Stimulated activated CD8-positive, alpha-beta memory T cell treated with anti-CD3 and anti-CD28 coated beads, Interleukin-2, amount 100 ng/mL, for 48 hours (primary cell): Measurements from ENCODE around the gene NLGN4X.

Experiments used
- DNase-seq, 2 donors: peaks; one replicate each; pipeline ENCODE4 v3.0.0-alpha.2; 2020; ENCODE audit warnings: low read depth in 2 of 2

NLGN4X gene

DNA sequence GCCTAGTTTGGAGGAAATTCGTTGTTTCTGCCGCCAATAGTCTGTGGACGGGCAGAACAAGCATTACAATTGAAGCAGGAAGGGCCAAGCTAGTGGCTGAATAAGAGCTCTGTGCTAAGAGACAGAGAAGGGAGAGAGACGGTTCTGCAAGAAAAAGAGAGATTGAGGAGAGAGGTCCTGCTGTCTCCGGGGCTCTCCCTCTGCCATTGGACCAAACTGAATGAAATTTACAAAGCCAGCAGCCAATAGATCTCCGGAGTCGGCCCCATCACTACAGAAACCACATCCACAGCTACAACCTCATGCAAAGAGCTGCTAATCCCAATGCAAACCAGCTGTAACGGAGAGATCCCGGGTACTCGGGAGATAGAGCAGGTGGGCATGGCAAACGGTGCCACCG, at the start of gene NLGN4X:
TSS of gene NLGN4X (minus strand) at position 148 of the 400 bp plus-strand sequence. CDS start 77,401 bp downstream, outside the sequence.
- no peak for DNase-seq

DNA sequence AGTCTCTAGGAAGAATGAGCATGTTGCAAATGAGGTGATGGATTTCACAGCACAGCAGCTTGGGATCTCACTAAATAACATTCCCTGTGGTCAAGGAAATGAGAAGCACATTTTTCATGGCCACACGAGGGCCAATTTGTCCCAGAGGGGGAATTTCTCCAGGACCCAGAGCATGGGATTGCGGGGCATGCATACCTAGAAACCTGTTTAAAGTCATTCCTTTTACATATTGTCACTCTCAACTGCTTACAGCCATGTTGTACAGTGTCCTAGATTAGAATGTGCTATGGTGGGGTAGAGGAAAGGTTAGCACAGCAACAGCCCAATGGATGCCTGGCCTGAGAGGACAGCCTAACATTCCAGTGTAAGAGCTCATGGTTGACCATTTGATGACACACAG, 37.4 kb upstream of the NLGN4X start:
- no peak for DNase-seq

DNA sequence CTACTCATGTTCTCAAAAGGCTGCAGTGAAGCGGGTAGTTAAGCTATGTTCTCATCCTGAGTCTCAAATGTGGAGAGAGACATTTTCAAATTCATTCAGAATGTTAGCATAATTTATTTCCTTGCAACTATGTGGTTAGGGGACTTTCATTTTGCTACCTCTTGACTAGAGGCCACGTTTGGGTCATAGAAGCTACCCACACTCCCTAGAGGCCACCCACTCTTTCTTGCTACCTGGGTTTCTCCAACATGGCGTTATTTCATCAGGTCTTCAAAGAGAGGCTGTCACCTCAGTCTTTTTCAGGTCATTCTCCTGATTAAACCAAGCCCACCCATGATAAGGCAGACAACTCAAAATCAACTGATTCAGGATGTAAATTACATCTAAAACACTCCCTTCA, 34.3 kb upstream of the NLGN4X start:
- DNase-seq, result no peak

DNA sequence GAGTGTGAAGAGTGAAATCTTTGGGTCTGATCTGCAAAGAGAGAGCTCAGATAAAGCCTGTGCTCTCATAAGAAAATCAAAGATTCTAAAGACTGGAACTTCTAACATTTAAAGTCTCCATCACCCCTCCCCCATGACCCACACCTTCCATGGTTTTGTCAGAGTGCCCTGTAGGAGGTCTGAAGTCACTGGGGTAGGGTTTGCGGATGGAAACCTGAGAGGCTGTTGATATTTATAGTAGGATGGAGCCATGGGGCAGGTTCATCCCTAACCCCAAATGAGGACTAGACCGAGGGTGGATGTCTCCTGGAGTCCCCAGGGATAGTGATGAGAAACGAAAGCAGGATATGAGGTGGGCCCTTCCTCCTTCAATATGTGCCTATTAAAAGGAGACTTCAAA, 28.4 kb upstream of the NLGN4X start:
- DNase-seq, result no peak

DNA sequence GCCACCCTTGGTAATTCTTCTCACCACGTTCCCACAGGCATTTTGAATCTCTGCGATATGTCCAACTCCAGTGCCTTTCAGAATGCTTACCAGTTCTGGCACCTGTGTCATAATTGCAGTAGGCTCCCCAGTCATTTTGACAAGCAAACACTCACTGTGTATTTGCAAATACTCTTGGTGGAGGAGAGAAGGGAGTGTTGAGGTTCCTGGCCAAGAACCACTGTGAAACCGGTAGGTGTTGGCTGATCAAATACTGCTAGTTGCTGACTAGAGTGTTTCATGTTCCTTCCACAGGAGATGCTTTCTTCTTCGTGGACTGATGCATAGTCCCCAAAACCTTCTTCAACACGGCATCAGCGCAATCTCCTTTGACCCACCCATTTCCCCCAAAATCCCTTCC, 16.0 kb upstream of the NLGN4X start:
- no peak for DNase-seq

DNA sequence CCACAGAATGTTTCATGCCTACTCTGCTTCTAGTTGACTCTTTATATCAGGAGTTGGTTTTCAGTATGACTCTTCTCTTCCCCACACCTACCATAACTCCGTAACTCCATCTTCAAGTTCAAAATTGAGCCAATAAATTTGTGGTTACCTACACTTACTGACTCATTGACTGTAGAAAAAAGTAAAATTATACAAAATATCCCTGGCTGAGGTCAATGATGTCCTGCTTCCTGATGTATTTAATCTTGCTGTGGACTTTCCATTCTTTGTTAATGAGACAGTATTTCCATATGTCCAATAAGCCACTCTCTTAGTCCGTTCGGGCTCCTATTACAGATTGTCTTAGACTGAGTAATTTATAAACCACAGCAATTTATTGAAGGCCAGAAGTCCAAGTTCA, 9.9 kb upstream of the NLGN4X start:
- DNase-seq, result no peak

DNA sequence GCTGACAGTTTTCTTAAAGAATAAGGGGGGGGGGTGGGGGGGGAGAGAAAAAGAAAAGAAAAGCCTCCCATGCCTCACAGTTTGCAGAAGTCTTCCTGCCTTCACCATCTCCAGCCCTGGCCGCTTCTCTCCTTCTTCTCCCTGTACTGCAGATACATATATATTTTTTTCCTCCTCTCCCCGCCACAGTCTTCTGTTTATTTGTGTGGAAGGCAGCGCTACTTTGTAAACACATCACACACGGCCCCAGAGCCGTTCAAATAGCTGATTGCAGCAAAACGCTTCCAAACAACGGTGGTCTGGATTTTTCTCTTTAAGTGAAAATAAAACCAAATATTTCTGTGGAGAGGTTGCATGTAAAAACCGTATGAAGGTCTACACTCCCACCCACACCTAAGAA, 732 bp downstream of the NLGN4X start:
- no peak for DNase-seq

DNA sequence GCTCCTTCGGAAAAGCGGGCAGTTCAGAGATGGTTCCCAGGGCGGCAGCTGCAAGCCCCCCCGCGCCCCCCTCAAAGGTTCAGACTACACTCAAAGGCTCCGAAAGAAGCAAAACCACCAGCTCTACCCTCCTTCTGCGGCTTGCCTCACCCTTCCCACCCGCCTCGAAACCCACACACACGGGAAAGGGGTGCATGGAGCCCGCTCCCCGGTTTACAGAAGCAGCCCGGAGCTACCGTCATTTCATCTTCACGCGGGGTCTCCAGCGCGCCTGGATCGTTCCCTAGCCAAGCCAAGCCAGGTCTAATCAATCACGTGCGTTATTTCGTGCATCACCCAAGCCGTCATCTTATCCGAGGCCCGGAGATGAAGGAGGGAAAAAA, 1.2 kb downstream of the NLGN4X start:
- DNase-seq, result no peak

DNA sequence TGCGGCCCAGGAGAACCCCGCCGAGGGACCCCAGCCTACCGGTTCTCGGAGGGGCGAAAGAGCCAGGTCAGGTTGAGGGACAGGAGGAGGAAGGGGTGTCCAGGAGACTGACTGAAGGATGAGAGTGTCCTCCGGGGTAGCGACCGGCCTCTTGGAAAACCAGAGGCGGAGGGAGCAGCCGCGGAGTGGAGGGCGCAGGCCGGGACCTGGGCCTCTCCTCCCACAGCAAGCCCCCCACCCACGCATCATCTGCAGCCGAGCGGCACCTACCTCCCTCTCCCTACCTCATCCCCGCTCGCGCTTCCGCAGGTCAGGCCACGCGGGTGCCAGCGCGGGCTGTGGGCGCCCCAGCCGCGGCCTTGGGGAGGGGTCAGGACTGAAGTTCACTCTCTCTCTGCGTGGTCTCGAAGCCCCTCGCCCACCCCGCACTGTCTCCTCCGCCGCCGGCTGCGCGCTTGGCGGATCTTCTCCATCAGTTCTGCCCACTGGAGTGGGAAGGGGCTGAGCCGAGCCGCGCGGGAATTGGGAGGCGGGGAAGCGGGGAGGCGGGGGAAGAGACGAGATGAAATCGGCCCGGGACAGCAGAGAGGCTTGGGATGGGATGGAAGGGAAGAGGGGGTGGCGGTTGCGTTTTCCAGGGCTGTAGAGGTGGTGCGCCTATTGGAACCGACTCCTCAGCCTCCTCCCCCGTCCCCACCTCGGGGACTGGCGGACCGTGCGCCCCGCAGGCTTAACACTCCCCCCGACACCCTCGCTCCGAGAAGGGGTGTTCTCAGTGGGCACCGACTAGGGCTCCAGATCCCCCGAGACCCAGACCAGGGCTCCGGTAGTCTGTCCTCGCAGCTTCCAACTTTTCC, 1.8 kb downstream of the NLGN4X start:
- no peak for DNase-seq

DNA sequence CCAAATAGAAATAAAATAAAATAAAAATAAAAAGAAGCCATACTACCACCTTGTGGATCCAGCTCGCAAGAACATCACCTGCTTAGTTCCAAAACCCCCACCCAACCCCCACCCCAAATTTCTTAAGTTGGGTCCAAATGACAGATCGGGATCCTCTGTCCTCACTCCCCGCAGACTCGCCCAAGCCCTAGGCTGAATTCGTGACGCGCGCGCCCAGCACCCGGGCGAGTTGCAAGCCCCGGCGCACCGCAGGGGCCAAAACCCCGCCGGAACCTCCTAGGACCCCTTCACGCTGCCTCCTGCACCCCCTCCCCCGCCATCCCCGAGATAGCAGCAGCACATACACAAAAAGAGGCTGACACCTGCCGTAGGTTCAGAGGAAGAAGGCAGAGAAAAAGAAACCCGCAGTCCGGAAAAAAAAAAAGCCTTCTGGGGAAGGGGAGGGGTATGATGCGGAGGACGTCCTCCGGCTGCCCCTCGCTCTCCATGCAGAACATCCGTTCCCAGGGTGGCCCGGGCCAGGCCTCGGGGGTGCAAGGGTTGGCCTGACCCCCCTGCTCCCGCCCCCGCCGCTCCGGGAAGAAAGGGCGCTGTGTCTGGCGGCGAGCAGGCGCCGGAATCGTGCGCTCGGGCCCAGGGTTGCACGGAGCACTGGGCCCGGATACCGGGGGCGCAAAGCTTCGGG, 2.6 kb downstream of the NLGN4X start:
- no peak for DNase-seq

DNA sequence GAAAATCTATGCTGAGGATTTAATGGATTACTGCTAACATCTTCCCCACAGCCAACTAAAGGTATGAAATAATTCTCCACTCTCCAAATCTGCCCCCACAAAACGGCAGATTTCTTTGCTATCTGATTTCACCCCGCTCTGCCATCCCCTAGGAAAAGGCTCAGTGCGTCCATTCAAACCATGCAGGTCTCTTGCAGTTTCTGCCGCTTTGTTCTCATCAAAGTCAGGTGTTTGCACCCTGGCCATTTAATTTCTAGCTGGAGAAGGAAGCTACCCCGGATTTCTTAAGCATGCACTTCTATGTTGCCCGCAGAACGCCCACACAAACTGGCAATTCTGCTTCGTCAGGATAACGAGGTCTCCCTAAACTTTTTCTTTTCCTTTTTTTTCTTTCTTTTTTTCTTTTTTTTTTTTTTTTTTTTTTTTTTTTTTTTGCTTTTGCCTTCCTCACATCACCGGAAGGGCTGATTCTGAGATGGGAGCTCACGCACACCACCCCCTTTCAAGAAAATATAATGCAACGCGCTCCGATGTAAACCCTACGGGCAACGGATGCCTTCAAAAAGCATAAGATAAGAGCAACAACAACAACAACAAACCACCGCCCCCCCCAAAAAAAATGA, 3.3 kb downstream of the NLGN4X start:
- DNase-seq, result no peak

DNA sequence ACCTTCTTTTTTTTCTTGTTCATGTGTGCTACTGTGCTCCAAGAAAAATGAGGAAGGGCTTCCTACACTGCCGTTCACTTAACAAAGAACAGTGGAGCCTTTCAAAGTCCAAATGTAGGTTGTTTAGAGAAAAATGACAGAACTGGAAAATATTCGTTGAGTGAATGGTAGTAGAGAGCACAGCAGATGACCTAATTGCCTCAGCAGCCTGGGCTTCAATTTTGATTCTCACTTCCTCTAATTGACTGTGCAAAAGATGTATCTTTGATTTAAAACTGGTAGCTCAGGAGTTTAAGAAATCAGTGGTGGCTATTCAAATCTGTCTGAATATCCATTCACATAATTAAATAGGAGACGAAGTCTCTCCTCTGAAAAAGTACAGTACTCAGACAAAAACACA, 5.2 kb downstream of the NLGN4X start:
- DNase-seq, result no peak

DNA sequence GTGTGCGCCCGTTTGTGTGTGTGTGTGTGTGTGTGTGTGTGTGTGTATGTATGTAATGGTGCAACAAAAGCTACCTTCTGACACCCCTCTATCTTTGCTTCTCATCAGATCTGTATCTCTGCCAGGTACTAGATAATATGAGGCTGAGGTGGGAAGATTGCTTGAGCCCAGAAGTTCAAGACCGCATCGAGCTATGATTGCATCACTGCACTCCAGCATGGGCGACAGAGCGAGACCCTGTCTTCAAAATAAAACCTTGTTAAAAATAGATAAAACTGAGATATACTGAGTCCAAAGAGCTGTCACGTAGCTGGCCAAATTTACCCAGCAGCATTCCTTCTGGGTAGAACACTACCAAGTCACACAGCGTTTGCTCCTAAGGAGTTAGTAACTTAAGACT, 18.4 kb downstream of the NLGN4X start:
- DNase-seq, result no peak

DNA sequence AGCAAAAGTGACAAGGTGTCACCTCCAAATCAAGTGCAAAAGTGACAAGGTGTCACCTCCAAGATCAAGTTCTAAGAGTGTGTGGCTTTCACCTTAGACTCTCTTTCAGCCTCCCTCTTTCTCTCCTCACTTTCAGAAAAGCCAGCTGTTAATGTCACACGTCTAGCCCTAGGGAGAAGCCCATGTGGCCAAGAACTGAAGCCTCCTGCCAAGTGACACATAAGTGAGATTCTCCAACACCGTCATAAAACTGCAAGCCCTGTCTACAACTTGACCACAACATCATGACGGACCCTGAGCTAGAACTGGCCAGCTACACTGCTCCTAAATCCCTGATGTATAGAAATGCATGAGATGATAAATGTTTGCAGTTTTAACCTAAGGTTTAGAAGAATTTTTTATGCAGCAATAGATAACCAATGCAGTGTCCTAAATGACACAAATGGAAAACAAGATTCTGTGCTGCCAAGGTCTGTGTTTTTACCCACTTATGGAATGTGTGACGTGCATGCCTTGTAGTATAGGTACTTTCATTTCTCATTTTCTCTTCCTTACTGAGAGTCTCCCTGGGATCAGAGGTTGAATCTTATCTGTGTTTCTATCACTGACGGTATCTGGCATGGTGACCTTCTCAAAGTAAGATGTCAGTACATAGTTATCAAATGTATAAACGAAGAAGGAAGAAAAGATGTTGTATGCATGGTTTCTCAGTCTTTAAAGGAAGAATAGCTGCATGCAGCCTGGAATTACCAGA, 25.0 kb downstream of the NLGN4X start:
- no peak for DNase-seq

DNA sequence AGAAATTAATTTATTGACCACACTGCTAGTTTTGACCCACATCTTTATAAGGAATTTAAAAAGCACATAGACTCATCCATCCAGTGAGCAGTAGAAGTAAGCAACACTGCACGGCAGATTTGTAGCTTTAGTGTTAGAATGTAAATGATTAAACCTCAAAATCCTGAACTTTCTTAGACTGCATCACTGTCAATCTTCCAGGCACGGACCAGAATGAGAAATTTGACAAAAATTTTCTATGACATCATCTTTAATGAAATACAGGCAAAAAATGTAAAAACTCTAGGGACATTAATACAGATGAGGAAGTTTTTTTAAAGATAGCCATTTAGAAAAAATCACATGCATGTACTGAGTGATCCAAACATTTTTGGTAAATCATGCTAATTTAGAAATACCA, 29.2 kb downstream of the NLGN4X start:
- DNase-seq, result no peak

DNA sequence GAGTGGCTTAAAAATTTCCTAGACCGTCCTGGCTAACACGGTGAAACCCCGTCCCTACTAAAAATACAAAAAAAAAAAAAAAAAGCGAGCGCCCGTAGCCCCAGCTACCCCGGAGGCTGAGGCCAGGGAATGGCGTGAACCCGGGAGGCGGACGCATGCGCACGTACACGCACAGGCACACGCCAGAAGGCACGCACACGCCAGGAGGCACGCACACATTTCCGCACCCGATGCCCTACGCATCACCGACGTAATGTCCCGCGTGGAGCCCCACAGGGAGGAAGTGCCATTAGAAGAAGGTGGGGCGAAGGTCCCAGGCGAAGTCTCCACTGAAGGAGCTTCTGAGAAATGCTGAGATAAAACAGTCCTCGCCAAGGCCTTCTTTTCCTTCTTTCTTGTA, 41.4 kb downstream of the NLGN4X start:
- no peak for DNase-seq

DNA sequence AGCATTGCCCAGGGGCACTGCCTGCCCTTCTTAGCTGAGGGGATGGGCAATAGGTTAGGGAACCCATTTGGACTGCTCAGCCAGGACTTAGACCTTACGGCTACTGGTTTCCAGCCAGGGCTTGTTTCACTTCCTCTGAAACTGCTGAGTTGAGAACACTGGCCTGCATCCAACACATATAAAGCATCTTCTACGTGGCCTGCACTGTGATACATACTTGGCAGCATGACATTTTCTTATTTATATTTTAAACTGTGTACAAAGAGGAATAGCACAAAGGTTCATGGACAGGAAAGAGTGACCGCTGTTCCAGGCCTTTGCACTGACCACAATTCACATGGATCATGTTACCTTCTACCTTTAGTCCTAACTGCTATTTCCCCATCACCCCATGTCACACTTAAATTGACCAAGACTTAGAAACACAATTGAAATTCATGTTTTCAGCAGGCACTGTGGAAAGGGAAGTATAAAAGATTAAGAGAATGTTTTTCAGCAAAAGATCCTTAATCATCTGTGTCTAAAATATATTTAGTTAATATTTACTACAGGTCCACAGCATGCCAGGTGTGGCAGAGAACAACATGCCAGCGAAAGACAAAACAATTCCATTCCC, 43.7 kb downstream of the NLGN4X start:
- no peak for DNase-seq

DNA sequence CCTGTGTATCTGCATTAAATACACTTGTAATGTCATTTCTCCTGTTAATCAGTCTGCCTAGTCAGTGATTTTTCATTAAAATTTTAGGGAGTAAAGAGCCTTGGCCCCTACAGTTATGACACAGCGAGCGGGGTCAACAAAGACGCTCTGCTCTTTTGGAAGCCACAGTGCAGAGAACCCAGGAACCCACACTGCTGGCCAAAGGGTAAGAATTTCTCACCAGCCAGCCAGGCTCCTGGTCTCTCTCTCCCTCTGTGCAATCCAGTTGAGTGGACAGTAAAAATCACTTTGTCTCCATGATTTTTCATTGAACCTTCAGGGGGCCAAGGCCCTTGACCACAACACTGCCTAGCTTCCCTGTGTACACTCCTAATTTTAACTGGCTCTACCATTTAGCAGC, 52.8 kb downstream of the NLGN4X start:
- DNase-seq, result no peak

DNA sequence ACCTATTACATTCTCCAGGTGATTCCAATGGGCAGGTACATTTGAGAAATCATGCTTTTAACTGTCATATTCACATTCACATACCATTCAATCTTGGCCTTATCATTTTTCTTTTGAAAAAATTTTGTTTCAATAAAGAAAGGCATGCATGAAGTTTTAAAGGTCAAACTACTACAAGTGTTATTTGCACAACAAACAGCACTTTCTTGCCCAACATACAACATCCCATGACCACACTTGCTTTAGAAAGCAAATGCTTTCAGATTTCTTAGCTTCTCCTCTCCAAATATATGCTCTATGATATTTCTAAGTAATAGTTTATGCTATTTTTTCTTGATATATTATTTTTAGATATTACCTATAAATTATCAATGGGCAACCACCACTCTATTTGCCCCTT, 58.2 kb downstream of the NLGN4X start:
- DNase-seq, result no peak

DNA sequence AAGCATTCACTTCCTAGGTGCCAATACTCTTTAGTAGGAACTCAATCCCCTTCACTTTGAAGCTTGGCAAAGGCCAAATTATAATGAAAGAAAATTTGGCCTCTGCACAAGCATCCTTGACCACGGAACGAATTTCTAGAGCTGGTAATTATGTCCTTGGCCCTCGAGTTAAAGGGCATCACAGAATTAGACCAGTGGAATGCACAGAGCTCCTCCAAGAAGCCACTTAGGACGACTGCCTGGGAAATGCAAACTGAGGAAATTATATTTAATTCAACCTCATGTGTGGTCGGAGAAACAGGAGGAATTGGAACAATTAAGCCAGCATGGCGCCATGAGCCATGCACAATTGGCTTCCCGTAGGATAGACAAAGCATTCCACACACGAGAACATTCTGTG, 59.3 kb downstream of the NLGN4X start:
- DNase-seq, result no peak

DNA sequence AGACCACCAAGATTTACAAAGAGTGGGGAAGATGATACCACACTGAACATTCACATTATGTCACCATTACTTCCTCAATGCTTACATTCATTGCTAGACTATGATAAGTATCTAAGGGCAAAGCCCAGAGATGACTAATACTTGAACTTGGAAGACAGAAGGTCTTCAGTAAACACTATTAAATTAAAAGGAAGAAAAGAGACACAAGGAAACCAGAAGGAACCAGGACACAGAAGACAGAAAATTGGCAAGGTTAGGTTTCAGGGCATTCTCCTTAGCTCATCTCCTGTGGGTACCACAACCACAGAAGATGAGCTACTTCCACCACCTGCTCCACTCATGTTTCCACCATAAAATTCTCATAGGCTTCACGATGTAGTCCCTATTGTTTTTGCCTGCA, 64.9 kb downstream of the NLGN4X start:
- DNase-seq, result no peak

DNA sequence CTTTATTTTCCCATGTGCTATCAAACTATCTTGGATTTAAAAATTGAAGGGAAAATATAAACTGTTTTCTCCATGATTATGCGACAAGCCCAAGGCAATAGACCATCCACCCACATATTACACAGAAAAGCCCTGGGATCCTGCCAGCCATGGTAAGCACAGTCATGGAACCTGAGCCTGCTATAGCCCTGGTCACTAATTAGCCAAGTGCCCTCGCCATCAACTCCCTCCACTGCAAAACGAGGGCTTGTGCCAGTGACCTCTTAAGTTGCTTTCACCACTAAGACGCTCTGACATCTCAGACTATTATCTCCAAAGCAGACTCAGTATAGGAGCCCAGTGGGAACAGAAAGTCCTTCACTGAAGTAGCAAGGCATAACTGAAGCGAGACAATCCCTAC, 69.2 kb downstream of the NLGN4X start:
- DNase-seq, result no peak
